Motor neuron (in vitro differentiated cells): Measurements from ENCODE around the gene GPR132. TPM values are rescaled to one million over a fixed set of nuclear protein-coding genes. Genes with fewer than 3 reads are reported as not detected.
A peak's percentile ranks its signal among the peaks of the same experiment; 100 is the strongest.

Experiments used
- ATAC-seq, 8 experiments: fragments of 200-7000 bp; cut with Tn5 transposase; replicated peaks in 6 of 8; 2 replicates each; pipeline ENCODE4 v1.8.0; 2021; ENCODE audit warnings: mild to moderate bottlenecking in 8 of 8, moderate library complexity in 8 of 8
- H3K27ac ChIP-seq, 2 donors: fragments of 250-450 bp; sonication (Bioruptor Pico); 2 replicates each; pipeline ENCODE4 v1.9.0; 2021; ENCODE audit warnings: antibody characterized with exemption in 2 of 2, mild to moderate bottlenecking in 2 of 2, moderate library complexity in 1 of 2
- H3K4me1 ChIP-seq, 2 donors: fragments of 250-450 bp; sonication (Bioruptor Pico); replicated peaks in 1 of 2; 2 replicates each; pipeline ENCODE4 v1.6.1; 2021; ENCODE audit warnings: antibody characterized with exemption in 2 of 2, mild to moderate bottlenecking in 2 of 2, moderate library complexity in 1 of 2
- H3K4me3 ChIP-seq, 5 donors: fragments of 250-450 bp; sonication (Bioruptor Pico); 2 replicates each; pipeline ENCODE4 v1.9.0; 2021; ENCODE audit warnings: antibody characterized with exemption in 5 of 5, mild to moderate bottlenecking in 5 of 5, moderate library complexity in 4 of 5
- WGBS, 10 experiments: fragments of 450-650 bp; shearing (Covaris generic); methylation state at CpG; one replicate each; pipeline ENCODE4 v1.0.0; 2022; 5-methylcytosine and 5-hydroxymethylcytosine counted together
- in situ Hi-C, 9 experiments: fragments of 400-800 bp; cut with MboI; loops; one replicate each; pipeline ENCODE4 v1.15.0; 2021; ENCODE audit warnings: low sequenced_read_pairs in 9 of 9, low pct_unique_long_range_greater_than_20kb in 2 of 9; ENCODE audit not compliant: unreplicated experiment in 9 of 9
- total RNA-seq, 8 experiments: library from RNA; unstranded; fragments of 300-600 nt; gene quantifications; 2 replicates each; pipeline versions ENCODE4 v1.2.3 to v1.2.4, GENCODE V29; 2022

Gene GPR132
- total RNA-seq, 8 experiments from 2014 or later = 0.46 to 0.66 (median 0.48) TPM; not detected in 4

DNA sequence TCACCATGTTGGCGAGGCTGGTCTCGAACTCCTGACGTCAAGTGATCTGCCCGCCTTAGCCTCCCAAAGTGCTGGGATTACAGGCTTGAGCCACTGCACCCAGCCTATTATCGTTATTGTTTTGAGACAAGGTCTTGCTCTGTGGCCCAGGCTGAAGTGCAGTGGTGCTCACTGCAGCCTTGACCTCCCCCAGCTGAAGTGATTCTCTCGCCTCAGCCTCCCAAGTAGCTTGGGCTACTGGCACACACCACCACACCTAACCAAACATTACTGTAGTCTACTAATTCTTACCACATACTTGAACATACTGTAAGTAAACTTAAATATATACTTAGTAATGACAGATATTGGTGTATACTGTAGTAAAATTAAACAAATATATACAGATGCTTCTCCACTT, 39.8 kb downstream of the GPR132 start:
- no peak overlapping the region for H3K27ac ChIP-seq
- peaks cover 14% of the 10 kb centered on the region in 2 donors for H3K4me1 ChIP-seq
- WGBS, 10 experiments = 93 to 100% (median 98%) methylated on average over 1 to 6 of the region's 6 CpGs; no CpG with 5 or more reads in 4 of the 10 experiments
- no peak for ATAC-seq
- in situ Hi-C loops = loop anchor here in 1 of 9 experiments (25.0 kb wide), 1 partner anchor 113 kb away; the partner anchor contains the start of gene PLD4
- H3K4me3 ChIP-seq = no peak overlapping the region

DNA sequence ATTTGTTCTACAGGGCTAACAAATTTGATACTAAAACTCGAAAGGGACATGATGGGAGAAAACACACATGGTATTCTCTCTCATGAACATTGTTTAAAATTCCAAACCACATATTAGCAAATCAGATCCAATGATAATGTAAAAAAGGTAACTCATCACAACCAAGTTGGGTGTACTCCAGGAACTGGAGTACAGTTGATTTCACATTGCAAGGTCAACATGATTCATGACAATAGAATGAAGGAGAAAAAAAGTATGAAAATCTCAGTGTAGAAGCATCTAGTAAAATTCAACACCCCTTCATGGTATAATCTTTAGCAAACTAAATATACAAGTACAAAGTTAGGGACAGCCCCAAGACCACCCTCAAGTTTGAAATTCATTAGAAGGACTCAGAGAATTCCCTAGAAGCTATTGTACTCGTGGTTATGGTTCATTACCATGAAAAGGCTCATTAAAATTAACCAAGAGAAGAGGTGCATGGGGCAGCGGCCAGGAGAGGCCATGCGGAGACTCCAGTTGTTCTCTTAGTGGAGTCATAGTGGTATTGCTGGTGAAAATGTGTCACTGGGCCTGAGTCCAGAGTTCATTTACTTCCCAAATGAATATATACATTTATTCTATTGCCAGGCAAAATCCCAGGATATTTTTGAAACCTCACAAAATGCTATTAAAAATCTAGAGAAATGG, 41.3 kb downstream of the GPR132 start:
- peaks cover 13 to 17% of the 10 kb centered on the region in 2 donors for H3K4me1 ChIP-seq
- in situ Hi-C loops = no loop called here
- H3K27ac ChIP-seq = no peak overlapping the region
- peak in 1 of 8 experiments; percentile 1 for ATAC-seq
- 0 to 83% (median 44%) methylated on average over 1 to 3 of the region's 4 CpGs; no CpG with 5 or more reads in 1 of the 10 experiments for WGBS, 10 experiments
- H3K4me3 ChIP-seq = no peak overlapping the region

DNA sequence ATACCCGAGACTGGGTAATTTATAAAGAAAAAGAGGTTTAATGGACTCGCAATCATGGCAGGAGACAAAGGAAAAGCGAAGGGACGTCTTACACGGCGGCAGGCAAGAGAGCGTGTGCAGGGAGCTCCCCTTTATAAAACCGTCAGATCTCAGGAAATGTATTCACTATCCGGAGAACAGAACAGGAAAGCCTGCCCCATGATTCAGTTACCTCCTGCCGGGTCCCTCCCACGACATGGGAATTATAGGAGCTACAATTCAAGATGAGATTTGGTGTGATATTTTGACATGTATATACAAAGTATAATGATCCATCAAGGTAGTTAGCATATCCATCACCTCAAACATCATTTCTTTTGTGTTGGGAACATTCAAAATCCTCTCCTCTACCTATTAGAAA, 42.1 kb downstream of the GPR132 start:
- in situ Hi-C loops = no loop called here
- Histone ChIP-seq H3K4me3 (no peak overlapping the region), H3K27ac (no peak overlapping the region), H3K4me1 (peaks cover 17 to 18% of the 10 kb centered on the region in 2 donors)
- WGBS, 10 experiments = 40 to 93% (median 73%) methylated on average over 1 to 10 of the region's 11 CpGs; no CpG with 5 or more reads in 1 of the 10 experiments
- ATAC-seq = no peak

DNA sequence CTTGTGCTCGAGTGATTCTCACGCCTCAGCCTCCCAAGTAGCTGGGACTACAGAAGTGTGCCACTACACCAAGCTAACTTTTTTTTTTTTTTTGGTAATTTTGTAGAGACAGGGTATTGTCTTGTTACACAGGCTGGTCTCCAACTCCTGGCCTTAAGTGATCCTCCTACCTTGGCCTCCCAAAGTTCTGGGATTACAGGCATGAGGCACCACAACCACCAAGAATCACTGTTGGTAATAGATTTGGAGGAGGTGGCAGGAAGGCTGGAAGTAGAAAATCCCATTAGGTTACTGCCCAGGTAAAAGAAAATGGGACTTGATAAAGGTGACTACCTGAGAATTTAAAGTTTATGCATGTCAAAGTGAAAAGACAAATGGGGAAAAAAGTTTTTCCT, 43.0 kb downstream of the GPR132 start:
- in situ Hi-C loops = no loop called here
- Histone ChIP-seq H3K4me3 (peak overlapping the region in 4 of 5 donors; percentile 58 to 78 (median 65)), H3K27ac (peak overlapping the region in 1 of 2 donors; percentile 72), H3K4me1 (peaks cover 17 to 18% of the 10 kb centered on the region in 2 donors)
- 33 to 100% (median 60%) methylated on average over 1 to 2 of the region's 2 CpGs; no CpG with 5 or more reads in 4 of the 10 experiments for WGBS, 10 experiments
- ATAC-seq = no peak

DNA sequence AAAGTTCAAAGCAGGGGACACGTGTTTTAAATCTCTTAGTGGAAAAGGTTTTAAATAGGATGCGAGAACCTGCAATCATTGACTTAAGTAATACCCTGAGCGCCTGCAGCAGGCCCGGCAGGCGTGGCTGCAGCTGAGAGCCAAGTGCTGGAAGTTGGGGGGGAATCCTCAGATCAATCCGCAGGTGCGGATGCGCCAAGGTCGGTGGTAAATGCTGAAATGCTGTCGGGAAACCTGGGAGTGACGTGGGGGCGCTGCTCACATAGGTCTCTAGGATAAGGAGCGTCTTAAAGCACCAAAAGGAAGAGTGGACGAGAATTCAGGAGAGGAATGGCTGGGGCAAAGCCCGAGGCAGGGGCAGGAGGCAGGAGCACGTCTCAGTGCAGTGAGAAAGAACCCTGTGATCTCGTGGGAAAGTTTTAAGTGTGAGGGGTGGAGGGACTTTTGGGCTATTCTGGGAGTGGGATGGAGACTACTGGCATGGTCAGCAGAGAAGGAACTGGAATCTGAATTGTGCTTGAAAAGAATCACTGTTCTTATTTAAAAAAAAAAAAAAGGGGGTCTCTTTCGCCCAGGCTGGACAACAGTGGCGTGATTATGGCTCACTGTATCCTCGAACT, 43.5 kb downstream of the GPR132 start:
- peak overlapping the region; percentile 64 to 72 for H3K27ac ChIP-seq
- peaks cover 17 to 18% of the 10 kb centered on the region in 2 donors for H3K4me1 ChIP-seq
- WGBS, 10 experiments = 0 to 46% (median 11%) methylated on average over 2 to 17 of the region's 20 CpGs
- H3K4me3 ChIP-seq = peak overlapping the region; percentile 58 to 78 (median 64)
- peak; percentile 1 to 21 (median 10) for ATAC-seq
- in situ Hi-C loops = no loop called here

DNA sequence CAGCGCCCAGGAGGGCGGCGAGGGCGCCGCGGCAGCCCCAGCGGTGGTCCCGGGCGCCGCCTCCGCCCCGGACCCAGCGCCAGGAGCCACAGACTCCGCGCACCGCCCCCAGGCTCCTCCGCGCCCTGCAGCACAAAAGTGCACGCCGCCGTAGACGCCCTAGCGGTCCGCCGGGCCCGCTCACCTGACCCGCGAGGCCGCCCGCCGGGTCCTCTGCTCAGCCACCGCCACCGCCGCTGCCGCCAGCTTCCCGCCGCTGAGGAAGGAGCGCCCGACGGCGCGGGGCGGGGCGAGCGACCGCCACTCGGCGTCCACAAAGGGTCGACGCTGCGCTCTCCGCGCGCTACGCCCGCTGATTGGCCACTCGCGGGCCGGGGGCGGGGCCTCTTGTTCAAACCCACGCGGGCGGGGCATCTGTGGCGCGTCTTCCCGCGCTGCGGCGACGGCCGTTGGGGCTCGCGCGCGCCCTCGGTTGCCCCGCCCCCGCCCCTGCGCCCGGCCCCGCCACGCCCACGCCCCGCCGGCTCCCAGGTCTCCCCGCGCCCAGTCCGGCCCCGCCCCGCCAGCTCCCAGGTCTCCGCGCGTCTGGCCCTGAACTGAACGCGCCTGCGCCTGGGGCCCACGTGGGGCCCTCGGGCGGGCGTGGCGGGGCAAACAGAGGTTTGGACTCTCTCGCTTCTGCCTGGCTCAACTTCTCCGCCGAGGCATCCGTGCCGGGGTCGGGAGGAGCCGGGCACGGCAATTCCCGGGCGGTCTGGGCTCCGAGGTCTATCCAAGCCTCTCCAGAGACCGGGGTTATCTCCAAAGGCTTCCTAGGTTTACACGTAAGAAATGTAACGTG, 44.2 kb downstream of the GPR132 start, which contains the start of gene CDCA4:
CDCA4 (minus strand) TSS at position 269 of the 841 bp plus-strand sequence. CDS start 9,154 bp downstream, outside the sequence.
- Histone ChIP-seq H3K4me1 (peaks cover 17 to 18% of the 10 kb centered on the region in 2 donors), H3K27ac (peak within 1 kb of the TSS; percentile 64 to 85), H3K4me3 (peak within 1 kb of the TSS; percentile 63 to 78 (median 67))
- peak; percentile 74 to 92 (median 90) for ATAC-seq
- in situ Hi-C loops = no loop called here
- 0 to 16% (median 1%) methylated on average over 2 to 12 of the region's 115 CpGs; no CpG with 5 or more reads in 6 of the 10 experiments for WGBS, 10 experiments

DNA sequence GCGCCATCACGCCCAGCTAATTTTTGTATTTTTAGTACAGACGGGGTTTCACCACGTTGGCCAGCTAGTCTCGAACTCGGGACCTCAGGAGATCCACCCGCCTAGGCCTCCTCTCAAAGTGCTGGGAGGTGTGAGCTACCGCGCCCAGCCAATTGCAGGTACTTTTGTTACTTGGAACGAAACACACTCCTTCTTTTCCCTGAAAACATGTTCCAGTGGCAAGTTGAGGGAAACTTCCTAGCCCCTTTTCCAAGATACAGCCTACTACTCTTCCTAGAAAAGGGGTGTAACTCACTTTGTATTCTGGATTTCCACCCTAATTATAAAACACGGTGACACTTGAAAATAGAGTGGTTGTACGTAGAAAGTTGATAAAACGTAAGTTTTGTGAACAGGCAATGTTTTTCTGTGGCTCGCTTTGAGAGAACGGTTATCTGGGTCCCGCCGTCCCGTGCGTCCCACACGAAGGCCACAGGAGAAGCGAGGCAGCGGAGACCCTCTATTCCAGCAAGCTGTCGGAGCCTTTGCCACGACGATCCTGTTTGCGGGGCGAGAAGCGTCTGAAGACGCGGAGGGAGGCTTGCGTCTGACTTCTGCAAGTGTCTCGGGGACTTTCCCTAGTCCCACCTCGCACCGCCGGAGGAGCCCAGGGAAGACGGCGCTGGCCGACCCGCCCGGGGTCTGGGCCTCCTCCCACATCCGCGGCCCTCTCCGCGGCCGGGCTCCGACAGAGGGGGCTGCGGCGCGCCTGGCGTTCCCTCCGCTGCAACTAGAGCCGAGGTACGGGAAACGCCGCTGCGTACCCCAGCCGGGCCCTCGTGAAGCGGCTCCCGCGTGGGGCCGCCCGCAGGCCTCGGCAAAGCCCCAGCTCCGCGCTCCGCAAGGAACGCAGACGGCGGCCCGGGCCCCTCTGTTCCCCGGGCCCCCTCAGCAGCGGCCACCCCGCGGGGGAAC, 45.1 kb downstream of the GPR132 start:
- peak in 7 of 8 experiments; percentile 4 to 36 (median 29) for ATAC-seq
- Histone ChIP-seq H3K4me1 (peaks cover 17 to 18% of the 10 kb centered on the region in 2 donors), H3K27ac (peak overlapping the region; percentile 41 to 85), H3K4me3 (peak overlapping the region; percentile 51 to 78 (median 67))
- in situ Hi-C loops = no loop called here
- 0 to 13% (median 5%) methylated on average over 1 to 20 of the region's 75 CpGs; no CpG with 5 or more reads in 2 of the 10 experiments for WGBS, 10 experiments

DNA sequence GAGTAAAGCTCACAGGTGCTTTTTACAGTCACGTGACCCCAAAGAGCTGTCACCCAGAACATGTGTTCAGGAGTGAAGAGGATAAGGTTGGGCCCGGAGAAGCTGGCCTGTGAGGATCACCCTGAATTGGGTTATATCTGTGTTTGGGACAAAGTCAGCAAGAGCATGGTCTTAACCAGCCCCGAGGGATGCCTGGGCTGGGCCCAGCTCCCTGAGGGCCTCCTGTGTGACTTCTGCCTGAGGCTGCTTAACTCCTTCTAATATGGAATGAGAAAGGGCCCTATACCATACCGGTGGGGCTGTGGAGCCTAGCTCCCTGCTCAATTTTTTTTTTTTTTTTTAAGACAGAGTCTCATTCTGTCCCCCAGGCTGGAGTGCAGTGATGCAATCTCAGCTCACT, 46.8 kb downstream of the GPR132 start:
- Histone ChIP-seq H3K27ac (no peak overlapping the region), H3K4me1 (peaks cover 17 to 20% of the 10 kb centered on the region in 2 donors), H3K4me3 (no peak overlapping the region)
- ATAC-seq = no peak
- 60 to 100% (median 94%) methylated on average over 1 to 2 of the region's 4 CpGs; no CpG with 5 or more reads in 3 of the 10 experiments for WGBS, 10 experiments
- in situ Hi-C loops = no loop called here

DNA sequence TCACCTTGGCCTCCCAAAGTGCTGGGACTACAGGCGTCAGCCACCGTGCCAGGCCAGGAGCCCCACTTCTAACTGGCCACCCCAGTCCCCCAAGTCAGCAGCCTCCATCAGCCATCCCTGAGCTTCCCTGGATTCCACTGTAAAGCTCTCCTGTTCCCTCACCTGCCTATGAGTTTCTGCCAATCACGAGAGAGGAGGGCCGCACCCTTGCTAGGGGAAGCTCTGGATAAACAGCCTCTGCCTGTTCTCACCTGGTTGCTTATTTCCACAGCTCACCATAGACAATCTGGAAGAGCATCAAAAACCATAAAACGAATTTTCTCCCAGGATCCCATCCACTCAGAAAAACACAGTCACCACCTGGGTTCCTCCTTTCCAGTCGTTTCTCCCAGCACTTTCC, 49.3 kb downstream of the GPR132 start:
- Histone ChIP-seq H3K4me1 (peaks cover 12 to 19% of the 10 kb centered on the region in 2 donors), H3K4me3 (no peak overlapping the region), H3K27ac (no peak overlapping the region)
- ATAC-seq = no peak
- in situ Hi-C loops = no loop called here
- 50 to 100% (median 71%) methylated on average over 1 to 4 of the region's 6 CpGs; no CpG with 5 or more reads in 1 of the 10 experiments for WGBS, 10 experiments

DNA sequence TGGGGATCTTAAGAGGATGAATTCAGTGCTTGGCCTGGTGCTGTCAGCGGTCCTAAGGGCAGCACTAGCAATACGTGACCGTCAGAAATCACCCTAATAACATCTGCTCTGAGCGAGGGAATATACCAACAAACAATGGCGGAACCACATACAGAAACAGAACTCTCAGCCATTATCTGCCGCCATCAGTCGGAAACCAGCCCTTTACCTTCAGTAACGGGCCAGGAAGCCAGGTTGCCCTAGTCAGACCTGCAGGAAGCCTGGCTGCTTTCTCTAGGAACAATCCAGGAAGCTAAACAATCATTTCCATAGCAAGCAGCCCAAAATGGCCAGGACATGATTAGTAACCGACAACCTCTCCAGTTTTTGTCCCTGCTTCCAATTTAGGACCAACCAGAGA, 50.0 kb downstream of the GPR132 start:
- in situ Hi-C loops = no loop called here
- no peak for ATAC-seq
- peaks cover 12 to 19% of the 10 kb centered on the region in 2 donors for H3K4me1 ChIP-seq
- H3K27ac ChIP-seq = no peak overlapping the region
- 68 to 91% (median 76%) methylated on average over 3 to 7 of the region's 9 CpGs; no CpG with 5 or more reads in 3 of the 10 experiments for WGBS, 10 experiments
- H3K4me3 ChIP-seq = no peak overlapping the region

DNA sequence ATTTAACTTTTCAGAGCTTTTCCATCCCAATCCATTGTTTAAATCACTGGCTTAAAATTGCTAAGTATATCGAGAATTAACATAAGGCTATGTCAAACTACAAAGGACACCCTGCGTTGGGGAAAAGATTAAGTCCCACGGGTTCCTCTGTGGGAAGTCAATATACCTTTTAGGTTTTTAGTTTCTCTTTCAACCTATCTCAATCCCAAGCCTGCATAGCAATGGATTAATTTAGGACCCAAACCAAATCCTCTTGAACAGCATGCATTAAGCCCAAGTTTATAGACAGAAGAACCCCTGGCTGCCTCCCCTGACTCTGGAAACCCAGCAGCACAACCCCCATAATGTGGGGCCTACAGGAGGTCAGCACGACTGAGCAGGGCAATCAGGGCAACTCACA, 50.6 kb downstream of the GPR132 start:
- H3K4me3 ChIP-seq = no peak overlapping the region
- H3K27ac ChIP-seq = no peak overlapping the region
- peaks cover 11 to 15% of the 10 kb centered on the region in 2 donors for H3K4me1 ChIP-seq
- no peak for ATAC-seq
- in situ Hi-C loops = no loop called here
- 53 to 82% (median 67%) methylated on average over 1 to 4 of the region's 4 CpGs; no CpG with 5 or more reads in 4 of the 10 experiments for WGBS, 10 experiments

DNA sequence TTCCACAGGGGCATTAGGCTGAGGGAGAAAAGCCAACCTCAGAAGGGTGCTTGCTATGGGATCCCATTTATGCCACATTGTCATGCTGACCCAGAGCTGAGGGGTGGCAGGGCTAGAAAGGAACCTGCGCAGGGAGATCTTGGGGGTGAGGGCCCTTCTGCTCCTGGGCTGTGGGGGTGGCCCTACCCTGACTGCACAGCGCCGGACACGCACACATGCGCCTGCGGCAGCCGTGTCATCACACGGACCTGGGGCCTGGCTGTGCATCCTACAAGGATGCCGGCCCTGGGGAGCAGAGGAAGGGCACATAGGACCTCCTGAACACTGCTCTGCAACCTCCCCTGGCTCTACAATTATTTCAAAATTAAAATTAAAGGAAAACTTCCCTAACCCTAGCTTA, 51.2 kb downstream of the GPR132 start:
- in situ Hi-C loops = no loop called here
- Histone ChIP-seq H3K27ac (no peak overlapping the region), H3K4me3 (no peak overlapping the region), H3K4me1 (peaks cover 5 to 9% of the 10 kb centered on the region in 2 donors)
- no peak for ATAC-seq
- WGBS, 10 experiments = 69 to 86% (median 82%) methylated on average over 1 to 7 of the region's 9 CpGs; no CpG with 5 or more reads in 6 of the 10 experiments
